HG02884 (cell line): ENCODE results near the gene TSGA10.

Experiments
- ATAC-seq: cut with Tn5 transposase; IDR thresholded peaks from one replicate; pipeline ENCODE4 v1.9.1; 2021; ENCODE audit warnings: mild to moderate bottlenecking, moderate library complexity; ENCODE audit not compliant: unreplicated experiment

Gene TSGA10

GRCh38 chr2:98948956-98949739, 205.6 kb downstream of the TSGA10 start:
- no peak for ATAC-seq

GRCh38 chr2:98947554-98947953, 207.2 kb downstream of the TSGA10 start:
- no peak for ATAC-seq
